WTC11 (cell line): ENCODE measurements around the gene LRRC51. TPM values are rescaled to one million over a fixed set of nuclear protein-coding genes. Genes with fewer than 3 reads are reported as not detected.
A peak's percentile ranks its signal among the peaks of the same experiment; 100 is the strongest.

ENCODE experiments used
- ATF3 ChIP-seq: sonication (generic); formaldehyde crosslinking; conservative IDR thresholded peaks from 2 replicates; pipeline ENCODE4 v1.8.1; 2022; ENCODE audit warnings: mild to moderate bottlenecking, missing genetic modification reagents
- CBFB ChIP-seq: sonication (generic); formaldehyde crosslinking; IDR thresholded peaks from 2 replicates; pipeline ENCODE4 v1.8.1; 2022; ENCODE audit warnings: mild to moderate bottlenecking, low read depth, missing genetic modification reagents
- CREB1 ChIP-seq: sonication (generic); formaldehyde crosslinking; IDR thresholded peaks from 2 replicates; pipeline ENCODE4 v1.8.0; 2023; ENCODE audit warnings: mild to moderate bottlenecking, missing genetic modification reagents
- E2F1 ChIP-seq: sonication (generic); formaldehyde crosslinking; IDR thresholded peaks from 2 replicates; pipeline ENCODE4 v1.8.0; 2022; ENCODE audit warnings: mild to moderate bottlenecking, missing genetic modification reagents
- IRF1 ChIP-seq: sonication (generic); formaldehyde crosslinking; IDR thresholded peaks from 2 replicates; pipeline ENCODE4 v1.8.0; 2023; ENCODE audit warnings: missing genetic modification reagents
- MLX ChIP-seq: sonication (generic); formaldehyde crosslinking; IDR thresholded peaks from 2 replicates; pipeline ENCODE4 v1.8.1; 2023; ENCODE audit warnings: mild to moderate bottlenecking, missing genetic modification reagents, moderate library complexity
- MYBL2 ChIP-seq: sonication (generic); formaldehyde crosslinking; IDR thresholded peaks from 2 replicates; pipeline ENCODE4 v1.8.1; 2023; ENCODE audit warnings: mild to moderate bottlenecking, moderate library complexity, missing genetic modification reagents
- NR2C2 ChIP-seq: sonication (generic); formaldehyde crosslinking; IDR thresholded peaks from 2 replicates; pipeline ENCODE4 v1.8.0; 2022; ENCODE audit warnings: mild to moderate bottlenecking, missing genetic modification reagents
- PRDM15 ChIP-seq: sonication (generic); formaldehyde crosslinking; IDR thresholded peaks from 2 replicates; pipeline ENCODE4 v1.8.0; 2022; ENCODE audit warnings: missing genetic modification reagents
- RELA ChIP-seq: sonication (generic); formaldehyde crosslinking; IDR thresholded peaks from 2 replicates; pipeline ENCODE4 v1.8.1; 2022; ENCODE audit warnings: missing genetic modification reagents, mild to moderate bottlenecking, borderline replicate concordance
- RORB ChIP-seq: fragments of 250-450 bp; sonication (Bioruptor Pico); IDR thresholded peaks from 2 replicates; pipeline ENCODE4 v1.9.0; 2021; ENCODE audit warnings: mild to moderate bottlenecking
- TEAD1 ChIP-seq: sonication (generic); formaldehyde crosslinking; IDR thresholded peaks from 2 replicates; pipeline ENCODE4 v1.8.0; 2022; ENCODE audit warnings: mild to moderate bottlenecking, missing genetic modification reagents
- TEAD4 ChIP-seq: sonication (generic); formaldehyde crosslinking; IDR thresholded peaks from 2 replicates; pipeline ENCODE4 v1.8.0; 2022; ENCODE audit warnings: mild to moderate bottlenecking, missing genetic modification reagents
- TP53 ChIP-seq: sonication (generic); formaldehyde crosslinking; IDR thresholded peaks from 2 replicates; pipeline ENCODE4 v1.8.1; 2023; ENCODE audit warnings: mild to moderate bottlenecking, missing genetic modification reagents
- ZNF121 ChIP-seq: sonication (generic); formaldehyde crosslinking; IDR thresholded peaks from 2 replicates; pipeline ENCODE4 v1.8.0; 2023; ENCODE audit warnings: missing genetic modification reagents
- ZNF138 ChIP-seq: sonication (generic); formaldehyde crosslinking; conservative IDR thresholded peaks from 2 replicates; pipeline ENCODE4 v1.8.1; 2022; ENCODE audit warnings: mild to moderate bottlenecking, moderate library complexity, missing genetic modification reagents
- ZNF219 ChIP-seq: sonication (generic); formaldehyde crosslinking; IDR thresholded peaks from 2 replicates; pipeline ENCODE4 v1.8.0; 2023; ENCODE audit warnings: missing genetic modification reagents, mild to moderate bottlenecking, borderline replicate concordance
- ZNF232 ChIP-seq: sonication (generic); formaldehyde crosslinking; IDR thresholded peaks from 2 replicates; pipeline ENCODE4 v1.8.0; 2022; ENCODE audit warnings: mild to moderate bottlenecking, missing genetic modification reagents
- ZNF263 ChIP-seq: sonication (generic); formaldehyde crosslinking; IDR thresholded peaks from 2 replicates; pipeline ENCODE4 v1.8.1; 2022; ENCODE audit warnings: low read depth, mild to moderate bottlenecking, moderate library complexity, missing genetic modification reagents
- ZNF396 ChIP-seq: fragments of 250-450 bp; sonication (Bioruptor Pico); IDR thresholded peaks from 2 replicates; pipeline ENCODE4 v1.8.0; 2021; ENCODE audit warnings: mild to moderate bottlenecking, moderate library complexity, borderline replicate concordance
- ZSCAN18 ChIP-seq: fragments of 250-450 bp; sonication (Bioruptor Pico); IDR thresholded peaks from 2 replicates; pipeline ENCODE4 v2.1.2; 2022; ENCODE audit warnings: mild to moderate bottlenecking, moderate library complexity
- total RNA-seq: library from RNA; stranded (reverse); gene quantifications from 3 replicates; pipeline ENCODE4 v1.2.3, GENCODE V29; 2021
- TF ChIP-seq, protein P1 (sequence below): fragments of 250-450 bp; sonication (Bioruptor Pico); IDR thresholded peaks from 2 replicates; pipeline ENCODE4 v1.9.0; 2021; ENCODE audit warnings: moderate library complexity, mild to moderate bottlenecking, inconsistent platforms, borderline replicate concordance
- TF ChIP-seq, protein P2 (sequence below): sonication (generic); formaldehyde crosslinking; IDR thresholded peaks from 2 replicates; pipeline ENCODE4 v1.8.1; 2023; ENCODE audit warnings: mild to moderate bottlenecking, missing genetic modification reagents
- TF ChIP-seq, protein P3 (sequence below): fragments of 250-450 bp; sonication (Bioruptor Pico); IDR thresholded peaks from 2 replicates; pipeline ENCODE4 v1.9.0; 2021; ENCODE audit warnings: mild to moderate bottlenecking, borderline replicate concordance

Gene LRRC51
- total RNA-seq, 1 experiment from 2014 or later: 5.3 TPM

DNA sequence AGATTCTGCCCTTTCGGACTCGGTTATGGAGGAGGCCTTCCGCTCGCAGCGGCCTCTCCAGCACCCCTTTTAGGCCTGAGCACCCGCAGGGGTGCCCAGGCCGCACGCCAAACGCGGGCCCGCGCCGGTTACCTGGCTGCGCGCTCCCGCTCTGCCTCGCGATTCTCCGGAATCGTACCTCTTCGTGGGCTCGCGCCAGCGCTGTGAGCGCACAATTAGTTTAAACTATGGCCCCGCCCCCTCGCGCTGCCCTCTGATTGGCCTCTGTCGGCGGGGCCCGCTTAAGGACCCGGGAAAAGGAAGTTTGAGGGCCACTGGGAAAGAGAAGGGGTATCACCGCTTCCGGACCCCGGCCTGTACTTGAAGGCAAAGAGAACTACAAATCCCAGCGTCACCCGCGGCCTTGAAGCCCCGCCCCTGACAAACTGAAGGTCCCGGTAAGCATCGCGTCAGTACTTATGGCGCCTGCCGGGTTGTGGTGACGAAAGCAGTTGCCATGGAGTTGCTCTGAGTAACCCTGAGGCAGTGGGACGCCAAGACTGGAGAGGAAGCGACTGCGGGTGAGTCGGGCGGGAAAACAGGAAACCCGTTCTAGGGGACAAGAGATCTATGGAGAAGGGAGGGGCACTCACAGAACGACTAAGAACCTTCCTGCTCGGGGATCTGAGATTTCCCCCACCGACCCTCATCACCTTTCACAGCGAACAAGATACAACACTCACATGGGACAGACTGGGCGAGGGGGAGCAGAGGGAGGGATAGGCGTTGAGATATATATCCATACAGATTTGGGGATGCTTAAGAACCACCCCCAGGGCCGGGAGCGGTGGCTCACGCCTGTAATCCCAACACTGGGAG is at the start of gene LRRC51, which contains the start of gene NUMA1 (continued):
- TF ChIP-seq ATF3 (CRISPR knock-in tag): no peak
- no peak for TF ChIP-seq IRF1 (CRISPR knock-in tag)
- TF ChIP-seq ZNF138 (CRISPR knock-in tag): no peak
- TF ChIP-seq, protein P1, sequence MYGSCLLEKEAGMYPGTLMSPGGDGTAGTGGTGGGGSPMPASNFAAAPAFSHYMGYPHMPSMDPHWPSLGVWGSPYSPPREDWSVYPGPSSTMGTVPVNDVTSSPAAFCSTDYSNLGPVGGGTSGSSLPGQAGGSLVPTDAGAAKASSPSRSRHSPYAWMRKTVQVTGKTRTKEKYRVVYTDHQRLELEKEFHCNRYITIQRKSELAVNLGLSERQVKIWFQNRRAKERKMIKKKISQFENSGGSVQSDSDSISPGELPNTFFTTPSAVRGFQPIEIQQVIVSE (CRISPR knock-in tag): no peak
- TF ChIP-seq MYBL2 (CRISPR knock-in tag): peak; percentile 95
- 0 out of 2 replicates have a peak, but pooled peaks have one; percentile 23 for TF ChIP-seq TEAD1
- TF ChIP-seq, protein P2, sequence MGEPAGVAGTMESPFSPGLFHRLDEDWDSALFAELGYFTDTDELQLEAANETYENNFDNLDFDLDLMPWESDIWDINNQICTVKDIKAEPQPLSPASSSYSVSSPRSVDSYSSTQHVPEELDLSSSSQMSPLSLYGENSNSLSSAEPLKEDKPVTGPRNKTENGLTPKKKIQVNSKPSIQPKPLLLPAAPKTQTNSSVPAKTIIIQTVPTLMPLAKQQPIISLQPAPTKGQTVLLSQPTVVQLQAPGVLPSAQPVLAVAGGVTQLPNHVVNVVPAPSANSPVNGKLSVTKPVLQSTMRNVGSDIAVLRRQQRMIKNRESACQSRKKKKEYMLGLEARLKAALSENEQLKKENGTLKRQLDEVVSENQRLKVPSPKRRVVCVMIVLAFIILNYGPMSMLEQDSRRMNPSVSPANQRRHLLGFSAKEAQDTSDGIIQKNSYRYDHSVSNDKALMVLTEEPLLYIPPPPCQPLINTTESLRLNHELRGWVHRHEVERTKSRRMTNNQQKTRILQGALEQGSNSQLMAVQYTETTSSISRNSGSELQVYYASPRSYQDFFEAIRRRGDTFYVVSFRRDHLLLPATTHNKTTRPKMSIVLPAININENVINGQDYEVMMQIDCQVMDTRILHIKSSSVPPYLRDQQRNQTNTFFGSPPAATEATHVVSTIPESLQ: no peak
- no peak for TF ChIP-seq ZNF219 (CRISPR knock-in tag)
- TF ChIP-seq ZNF263 (CRISPR knock-in tag): no peak
- TF ChIP-seq, protein P3, sequence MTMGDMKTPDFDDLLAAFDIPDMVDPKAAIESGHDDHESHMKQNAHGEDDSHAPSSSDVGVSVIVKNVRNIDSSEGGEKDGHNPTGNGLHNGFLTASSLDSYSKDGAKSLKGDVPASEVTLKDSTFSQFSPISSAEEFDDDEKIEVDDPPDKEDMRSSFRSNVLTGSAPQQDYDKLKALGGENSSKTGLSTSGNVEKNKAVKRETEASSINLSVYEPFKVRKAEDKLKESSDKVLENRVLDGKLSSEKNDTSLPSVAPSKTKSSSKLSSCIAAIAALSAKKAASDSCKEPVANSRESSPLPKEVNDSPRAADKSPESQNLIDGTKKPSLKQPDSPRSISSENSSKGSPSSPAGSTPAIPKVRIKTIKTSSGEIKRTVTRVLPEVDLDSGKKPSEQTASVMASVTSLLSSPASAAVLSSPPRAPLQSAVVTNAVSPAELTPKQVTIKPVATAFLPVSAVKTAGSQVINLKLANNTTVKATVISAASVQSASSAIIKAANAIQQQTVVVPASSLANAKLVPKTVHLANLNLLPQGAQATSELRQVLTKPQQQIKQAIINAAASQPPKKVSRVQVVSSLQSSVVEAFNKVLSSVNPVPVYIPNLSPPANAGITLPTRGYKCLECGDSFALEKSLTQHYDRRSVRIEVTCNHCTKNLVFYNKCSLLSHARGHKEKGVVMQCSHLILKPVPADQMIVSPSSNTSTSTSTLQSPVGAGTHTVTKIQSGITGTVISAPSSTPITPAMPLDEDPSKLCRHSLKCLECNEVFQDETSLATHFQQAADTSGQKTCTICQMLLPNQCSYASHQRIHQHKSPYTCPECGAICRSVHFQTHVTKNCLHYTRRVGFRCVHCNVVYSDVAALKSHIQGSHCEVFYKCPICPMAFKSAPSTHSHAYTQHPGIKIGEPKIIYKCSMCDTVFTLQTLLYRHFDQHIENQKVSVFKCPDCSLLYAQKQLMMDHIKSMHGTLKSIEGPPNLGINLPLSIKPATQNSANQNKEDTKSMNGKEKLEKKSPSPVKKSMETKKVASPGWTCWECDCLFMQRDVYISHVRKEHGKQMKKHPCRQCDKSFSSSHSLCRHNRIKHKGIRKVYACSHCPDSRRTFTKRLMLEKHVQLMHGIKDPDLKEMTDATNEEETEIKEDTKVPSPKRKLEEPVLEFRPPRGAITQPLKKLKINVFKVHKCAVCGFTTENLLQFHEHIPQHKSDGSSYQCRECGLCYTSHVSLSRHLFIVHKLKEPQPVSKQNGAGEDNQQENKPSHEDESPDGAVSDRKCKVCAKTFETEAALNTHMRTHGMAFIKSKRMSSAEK: no peak
- no peak for TF ChIP-seq TP53 (CRISPR knock-in tag)
- TF ChIP-seq ZSCAN18 (CRISPR knock-in tag): no peak
- no peak for TF ChIP-seq RELA (CRISPR knock-in tag)
- TF ChIP-seq RORB (CRISPR knock-in tag): no peak
- TF ChIP-seq PRDM15 (CRISPR knock-in tag): no peak
- TF ChIP-seq NR2C2 (CRISPR knock-in tag): no peak
- no peak for TF ChIP-seq E2F1
- no peak for TF ChIP-seq CREB1 (CRISPR knock-in tag)
- no peak for TF ChIP-seq ZNF232 (CRISPR knock-in tag)
- no peak for TF ChIP-seq MLX (CRISPR knock-in tag)
- no peak for TF ChIP-seq CBFB (CRISPR knock-in tag)
- TF ChIP-seq TEAD4 (CRISPR knock-in tag): no peak
- no peak for TF ChIP-seq ZNF121 (CRISPR knock-in tag)
- TF ChIP-seq ZNF396 (CRISPR knock-in tag): no peak
